Measurements from ENCODE around the gene PANX1.
A peak's percentile ranks its signal among the peaks of the same experiment; 100 is the strongest.
"Not testable (repeated sequence)": the region's sequence is repeated elsewhere in the genome, so short reads cannot be mapped to it uniquely, and the experiment has no call there.

The PANX1 gene

DNA sequence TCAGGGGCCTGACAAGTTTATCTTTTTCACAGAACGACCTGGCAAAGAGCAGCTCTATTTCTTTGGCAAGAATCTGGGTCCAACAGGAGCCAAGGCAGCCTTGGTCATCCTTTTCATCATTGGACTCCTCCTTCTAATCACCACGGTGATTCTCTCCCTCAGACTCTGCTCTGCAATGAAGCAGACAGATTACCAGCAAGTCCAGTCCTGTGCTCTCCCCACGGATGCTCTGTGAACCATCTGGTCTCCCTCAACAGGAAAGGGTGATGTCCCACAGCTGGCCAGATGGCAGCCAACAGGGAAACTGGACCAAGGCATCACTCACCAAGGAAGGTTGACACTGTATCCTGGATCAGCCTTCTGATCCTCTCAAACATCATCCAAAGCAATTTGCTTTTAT lies 17.0 kb upstream of the PANX1 start:
- Histone ChIP-seq H3K4me3 (ENCODE audit: low read depth, low read length) (no peak overlapping the region), H3K36me3 (ENCODE audit: control insufficient read depth, insufficient read depth, low read length) (no peaks in the 10 kb centered on the region)

GRCh38 chr11:94112206-94112953 lies 16.3 kb upstream of the PANX1 start:
- Histone ChIP-seq H3K9me3 (ENCODE audit: control insufficient read depth, insufficient read depth, low read length) (no peaks in the 10 kb centered on the region), H3K36me3 (ENCODE audit: control insufficient read depth, insufficient read depth, low read length) (no peaks in the 10 kb centered on the region), H3K9ac (ENCODE audit: low read depth, low read length) (no peak overlapping the region), H3K27me3 (ENCODE audit: control insufficient read depth, insufficient read depth, low read length) (no peaks in the 10 kb centered on the region), H3K4me1 (ENCODE audit: control insufficient read depth, insufficient read depth, low read length) (peaks cover 5% of the 10 kb centered on the region), H3K4me3 (ENCODE audit: low read depth, low read length) (no peak overlapping the region)

More for the DNA sequence above, 17.0 kb upstream of the PANX1 start:
- H3K9me3 ChIP-seq (ENCODE audit: control insufficient read depth, insufficient read depth, low read length), result no peaks in the 10 kb centered on the region
- H3K9ac ChIP-seq (ENCODE audit: low read depth, low read length), result no peak overlapping the region
- peaks cover 5% of the 10 kb centered on the region for H3K4me1 ChIP-seq (ENCODE audit: control insufficient read depth, insufficient read depth, low read length)
- H3K27me3 ChIP-seq (ENCODE audit: control insufficient read depth, insufficient read depth, low read length), result no peaks in the 10 kb centered on the region

DNA sequence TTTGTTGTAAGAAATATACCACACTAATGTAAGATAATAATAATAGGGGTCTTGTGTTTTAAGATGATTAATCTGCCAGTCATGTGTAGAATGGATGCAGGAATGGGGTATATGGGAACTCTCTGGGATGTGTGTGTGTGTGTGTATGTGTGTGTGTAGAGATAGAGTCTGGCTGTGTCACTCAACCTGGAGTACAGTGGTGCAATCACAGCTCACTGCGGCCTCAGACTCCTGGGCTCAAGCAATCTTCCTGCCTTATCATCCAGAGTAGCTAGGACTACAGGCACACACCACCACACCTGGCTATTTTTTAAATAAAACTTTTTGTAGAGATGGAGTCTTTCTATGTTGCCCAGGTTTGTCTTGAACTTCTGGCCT lies 11.5 kb upstream of the PANX1 start:
- Histone ChIP-seq H3K4me3 (ENCODE audit: low read depth, low read length) (no peak overlapping the region), H3K36me3 (ENCODE audit: control insufficient read depth, insufficient read depth, low read length) (no peaks in the 10 kb centered on the region), H3K4me1 (ENCODE audit: control insufficient read depth, insufficient read depth, low read length) (peaks cover 14% of the 10 kb centered on the region), H3K9ac (ENCODE audit: low read depth, low read length) (no peak overlapping the region), H3K9me3 (ENCODE audit: control insufficient read depth, insufficient read depth, low read length) (no peaks in the 10 kb centered on the region), H3K27me3 (ENCODE audit: control insufficient read depth, insufficient read depth, low read length) (no peaks in the 10 kb centered on the region)

DNA sequence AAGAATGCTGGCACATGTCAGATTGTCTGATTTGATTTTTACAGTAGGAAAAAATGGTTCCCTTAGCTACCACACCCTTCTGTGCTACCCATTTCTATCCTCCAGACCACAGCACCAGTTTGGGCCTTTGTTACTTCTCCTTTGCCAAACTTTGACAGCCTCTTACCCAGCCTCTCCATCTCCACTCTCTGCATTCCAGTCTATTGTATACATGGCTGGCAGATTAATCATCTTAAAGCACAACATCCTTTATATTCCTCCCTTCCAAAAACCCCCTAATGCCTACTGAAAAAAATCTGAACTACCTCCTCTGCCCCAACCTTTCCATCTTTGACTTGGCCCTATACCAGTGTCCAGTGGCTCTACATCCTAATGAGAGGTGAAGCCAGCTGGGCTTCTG lies 10.8 kb upstream of the PANX1 start:
- H3K36me3 ChIP-seq (ENCODE audit: control insufficient read depth, insufficient read depth, low read length), result no peaks in the 10 kb centered on the region
- H3K9ac ChIP-seq (ENCODE audit: low read depth, low read length), result no peak overlapping the region
- H3K4me3 ChIP-seq (ENCODE audit: low read depth, low read length), result no peak overlapping the region
- H3K27me3 ChIP-seq (ENCODE audit: control insufficient read depth, insufficient read depth, low read length), result no peaks in the 10 kb centered on the region
- H3K4me1 ChIP-seq (ENCODE audit: control insufficient read depth, insufficient read depth, low read length), result peaks cover 11% of the 10 kb centered on the region
- H3K9me3 ChIP-seq (ENCODE audit: control insufficient read depth, insufficient read depth, low read length), result no peaks in the 10 kb centered on the region

DNA sequence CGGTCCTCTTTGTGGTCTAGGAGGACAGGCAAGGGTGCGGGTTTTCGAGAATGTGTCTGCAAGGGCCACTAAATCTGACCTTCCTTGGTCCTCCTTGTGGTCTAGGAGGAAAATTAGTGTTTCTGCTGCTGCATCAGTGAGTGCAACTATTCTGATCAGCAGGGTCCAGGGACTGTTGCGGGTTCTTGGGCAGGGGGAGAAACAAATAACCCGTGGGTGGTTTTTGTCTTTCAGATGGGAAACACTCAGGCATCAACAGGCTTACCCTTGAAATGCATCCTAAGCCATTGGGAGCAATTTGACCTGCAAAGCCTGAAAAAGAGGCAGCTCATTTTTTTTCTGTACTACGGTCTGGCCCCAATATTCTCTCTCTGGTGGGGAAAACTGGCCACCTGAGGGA lies 9.0 kb upstream of the PANX1 start:
- H3K36me3 ChIP-seq (ENCODE audit: control insufficient read depth, insufficient read depth, low read length); H3K4me3 ChIP-seq (ENCODE audit: low read depth, low read length); H3K9me3 ChIP-seq (ENCODE audit: control insufficient read depth, insufficient read depth, low read length); H3K27me3 ChIP-seq (ENCODE audit: control insufficient read depth, insufficient read depth, low read length); H3K9ac ChIP-seq (ENCODE audit: low read depth, low read length); H3K4me1 ChIP-seq (ENCODE audit: control insufficient read depth, insufficient read depth, low read length): not testable (repeated sequence)

DNA sequence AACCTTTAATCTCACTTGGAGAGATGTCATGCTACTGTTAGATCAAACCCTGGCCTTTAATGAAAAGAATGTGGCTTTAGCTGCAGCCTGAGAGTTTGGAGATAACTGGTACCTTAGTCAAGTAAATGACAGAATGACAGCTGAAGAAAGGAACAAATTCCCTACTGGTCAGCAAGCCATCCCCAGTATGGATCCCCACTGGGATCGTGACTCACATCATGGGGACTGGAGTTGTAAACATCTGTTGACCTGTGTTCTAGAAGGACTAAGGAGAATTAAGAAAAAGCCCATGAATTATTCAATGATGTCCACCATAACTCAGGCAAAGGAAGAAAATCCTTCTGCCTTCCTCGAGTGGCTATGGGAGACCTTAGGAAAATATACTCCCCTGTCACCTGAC lies 8.1 kb upstream of the PANX1 start:
- H3K36me3 ChIP-seq (ENCODE audit: control insufficient read depth, insufficient read depth, low read length); H3K9ac ChIP-seq (ENCODE audit: low read depth, low read length); H3K27me3 ChIP-seq (ENCODE audit: control insufficient read depth, insufficient read depth, low read length); H3K4me1 ChIP-seq (ENCODE audit: control insufficient read depth, insufficient read depth, low read length); H3K4me3 ChIP-seq (ENCODE audit: low read depth, low read length); H3K9me3 ChIP-seq (ENCODE audit: control insufficient read depth, insufficient read depth, low read length): not testable (repeated sequence)

DNA sequence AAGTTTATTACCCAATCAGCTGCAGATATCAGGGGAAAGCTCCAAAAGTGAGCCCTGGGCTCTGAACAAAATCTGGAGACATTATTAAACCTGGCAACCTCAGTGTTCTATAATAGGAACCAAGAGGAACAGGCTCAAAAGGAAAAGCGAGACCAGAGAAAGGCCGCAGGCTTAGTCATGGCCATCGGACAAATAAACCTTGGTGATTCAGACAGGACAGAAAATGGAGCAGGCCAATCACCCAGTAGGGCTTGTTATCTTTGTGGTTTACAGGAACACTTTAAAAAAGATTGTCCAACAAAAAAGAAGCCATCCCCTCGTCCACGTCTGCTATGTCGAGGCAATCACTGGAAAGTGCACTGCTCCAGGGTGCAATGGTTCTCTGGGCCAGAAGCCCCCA lies 7.7 kb upstream of the PANX1 start:
- H3K4me1 ChIP-seq (ENCODE audit: control insufficient read depth, insufficient read depth, low read length), result peaks cover 8% of the 10 kb centered on the region
- no peaks in the 10 kb centered on the region for H3K36me3 ChIP-seq (ENCODE audit: control insufficient read depth, insufficient read depth, low read length)
- H3K4me3 ChIP-seq (ENCODE audit: low read depth, low read length), result no peak overlapping the region
- no peak overlapping the region for H3K9ac ChIP-seq (ENCODE audit: low read depth, low read length)
- no peaks in the 10 kb centered on the region for H3K27me3 ChIP-seq (ENCODE audit: control insufficient read depth, insufficient read depth, low read length)
- no peaks in the 10 kb centered on the region for H3K9me3 ChIP-seq (ENCODE audit: control insufficient read depth, insufficient read depth, low read length)

DNA sequence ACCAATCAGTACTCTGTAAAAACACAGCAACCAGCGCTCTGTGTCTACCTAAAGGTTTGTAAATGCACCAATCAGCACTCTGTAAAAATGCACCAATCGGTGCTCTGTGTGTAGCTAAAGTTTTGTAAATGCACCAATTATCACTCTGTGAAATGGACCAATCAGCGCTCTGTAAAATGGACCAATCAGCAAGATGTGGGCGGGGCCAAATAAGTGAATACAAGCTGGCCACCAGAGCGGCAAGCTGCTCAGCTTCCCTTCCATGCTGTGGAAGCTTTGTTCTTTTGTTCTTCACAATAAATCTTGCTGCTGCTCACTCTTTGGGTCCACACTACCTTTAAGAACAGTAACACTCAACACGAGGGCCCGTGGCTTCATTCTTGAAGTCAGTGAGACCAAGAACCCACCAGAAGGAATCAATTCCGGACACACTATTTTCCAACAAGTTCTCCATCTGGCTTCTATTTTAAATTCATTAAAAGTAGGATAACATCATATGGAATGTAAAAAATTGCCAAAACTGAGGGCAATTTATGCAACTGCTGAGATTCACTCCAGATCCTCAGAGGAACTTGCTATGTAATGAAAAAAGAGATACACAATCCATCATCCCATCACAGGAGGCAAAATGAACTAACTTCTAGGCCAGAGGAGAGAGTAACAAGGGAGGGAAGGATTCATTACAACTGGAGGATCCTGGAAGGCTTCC lies 3.1 kb upstream of the PANX1 start:
- H3K36me3 ChIP-seq (ENCODE audit: control insufficient read depth, insufficient read depth, low read length), result no peaks in the 10 kb centered on the region
- H3K9ac ChIP-seq (ENCODE audit: low read depth, low read length), result no peak overlapping the region
- H3K4me1 ChIP-seq (ENCODE audit: control insufficient read depth, insufficient read depth, low read length), result peaks cover 11% of the 10 kb centered on the region
- H3K4me3 ChIP-seq (ENCODE audit: low read depth, low read length), result no peak overlapping the region
- no peaks in the 10 kb centered on the region for H3K27me3 ChIP-seq (ENCODE audit: control insufficient read depth, insufficient read depth, low read length)
- no peaks in the 10 kb centered on the region for H3K9me3 ChIP-seq (ENCODE audit: control insufficient read depth, insufficient read depth, low read length)

- Histone ChIP-seq H3K4me1 (ENCODE audit: control insufficient read depth, insufficient read depth, low read length) (peaks cover 17% of the 10 kb centered on the region), H3K27me3 (ENCODE audit: control insufficient read depth, insufficient read depth, low read length) (no peaks in the 10 kb centered on the region), H3K9me3 (ENCODE audit: control insufficient read depth, insufficient read depth, low read length) (no peaks in the 10 kb centered on the region), H3K36me3 (ENCODE audit: control insufficient read depth, insufficient read depth, low read length) (no peaks in the 10 kb centered on the region), H3K4me3 (ENCODE audit: low read depth, low read length) (peak overlapping the region; percentile 94), H3K9ac (ENCODE audit: low read depth, low read length) (peak overlapping the region; percentile 93)
These were observed 1.0 kb upstream of the PANX1 start for GRCh38 chr11:94127638-94128037.

DNA sequence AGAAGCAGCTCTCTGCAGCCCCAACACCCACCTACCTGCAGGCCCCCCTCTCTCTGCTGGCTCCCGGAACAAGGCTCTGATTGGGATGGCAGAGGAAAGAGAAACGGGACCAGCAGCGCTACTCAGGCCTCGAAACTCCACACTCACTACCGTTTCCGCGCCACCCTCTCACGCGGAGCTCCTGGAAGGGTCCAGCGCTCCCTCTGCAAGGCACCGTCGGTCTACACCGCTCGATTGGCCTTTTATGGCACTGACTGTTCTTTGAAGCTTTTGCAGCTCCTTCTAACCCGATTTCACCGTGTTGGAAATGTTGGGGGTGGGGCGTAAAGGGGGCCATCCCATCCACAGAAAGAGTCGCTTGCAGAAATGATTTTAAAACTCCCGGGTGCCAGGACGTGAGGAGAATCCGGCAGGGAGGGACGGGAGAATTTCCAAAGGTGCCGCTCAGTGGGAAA lies 323 bp upstream of the PANX1 start:
- Histone ChIP-seq H3K4me1 (ENCODE audit: control insufficient read depth, insufficient read depth, low read length) (peaks cover 24% of the 10 kb centered on the region), H3K9me3 (ENCODE audit: control insufficient read depth, insufficient read depth, low read length) (no peaks in the 10 kb centered on the region), H3K27me3 (ENCODE audit: control insufficient read depth, insufficient read depth, low read length) (no peaks in the 10 kb centered on the region), H3K4me3 (ENCODE audit: low read depth, low read length) (peak overlapping the region; percentile 94), H3K9ac (ENCODE audit: low read depth, low read length) (peak overlapping the region; percentile 93), H3K36me3 (ENCODE audit: control insufficient read depth, insufficient read depth, low read length) (no peaks in the 10 kb centered on the region)

- H3K4me1 ChIP-seq (ENCODE audit: control insufficient read depth, insufficient read depth, low read length), result peaks cover 25% of the 10 kb centered on the region
- peak overlapping the region; percentile 94 for H3K4me3 ChIP-seq (ENCODE audit: low read depth, low read length)
- H3K9me3 ChIP-seq (ENCODE audit: control insufficient read depth, insufficient read depth, low read length), result no peaks in the 10 kb centered on the region
- H3K36me3 ChIP-seq (ENCODE audit: control insufficient read depth, insufficient read depth, low read length), result no peaks in the 10 kb centered on the region
- peak overlapping the region; percentile 93 for H3K9ac ChIP-seq (ENCODE audit: low read depth, low read length)
- H3K27me3 ChIP-seq (ENCODE audit: control insufficient read depth, insufficient read depth, low read length), result no peaks in the 10 kb centered on the region
These were observed 1.1 kb downstream of the PANX1 start for GRCh38 chr11:94129512-94130297.
